Activated naive CD4-positive, alpha-beta T cell treated with anti-CD3 and anti-CD28 coated beads, Interleukin-2, amount 10 ng/mL, durations not matched to agents 7 days and 5 days (primary cell): Measurements from ENCODE around the gene ARHGAP22.

Source experiments
- CTCF ChIA-PET: fragments of 350-600 bp; sonication (Branson Sonifier 250); formaldehyde crosslinking; loops from one replicate; lab custom pipeline; 2021; ENCODE audit warnings: antibody characterized with exemption; lab: Charles Lee
- DNase-seq: peaks from one replicate; pipeline ENCODE4 v3.0.0-alpha.2; 2020
- H3K27ac Mint-ChIP-seq: one replicate; pipeline ENCODE4 v1.8.0; 2021; ENCODE audit warnings: mild to moderate bottlenecking, moderate library complexity, mixed read lengths
- H3K27me3 Mint-ChIP-seq: one replicate; pipeline ENCODE4 v1.8.0; 2021; ENCODE audit warnings: mild to moderate bottlenecking, mixed read lengths
- H3K36me3 Mint-ChIP-seq: one replicate; pipeline ENCODE4 v1.8.0; 2021; ENCODE audit warnings: mixed read lengths
- H3K4me1 Mint-ChIP-seq: one replicate; pipeline ENCODE4 v1.8.0; 2021; ENCODE audit warnings: mixed read lengths
- H3K4me3 Mint-ChIP-seq: one replicate; pipeline ENCODE4 v1.8.0; 2021; ENCODE audit warnings: mild to moderate bottlenecking, moderate library complexity, mixed read lengths
- H3K9me3 Mint-ChIP-seq: one replicate; pipeline ENCODE4 v1.8.0; 2021; ENCODE audit warnings: mixed read lengths

ARHGAP22 gene

DNA sequence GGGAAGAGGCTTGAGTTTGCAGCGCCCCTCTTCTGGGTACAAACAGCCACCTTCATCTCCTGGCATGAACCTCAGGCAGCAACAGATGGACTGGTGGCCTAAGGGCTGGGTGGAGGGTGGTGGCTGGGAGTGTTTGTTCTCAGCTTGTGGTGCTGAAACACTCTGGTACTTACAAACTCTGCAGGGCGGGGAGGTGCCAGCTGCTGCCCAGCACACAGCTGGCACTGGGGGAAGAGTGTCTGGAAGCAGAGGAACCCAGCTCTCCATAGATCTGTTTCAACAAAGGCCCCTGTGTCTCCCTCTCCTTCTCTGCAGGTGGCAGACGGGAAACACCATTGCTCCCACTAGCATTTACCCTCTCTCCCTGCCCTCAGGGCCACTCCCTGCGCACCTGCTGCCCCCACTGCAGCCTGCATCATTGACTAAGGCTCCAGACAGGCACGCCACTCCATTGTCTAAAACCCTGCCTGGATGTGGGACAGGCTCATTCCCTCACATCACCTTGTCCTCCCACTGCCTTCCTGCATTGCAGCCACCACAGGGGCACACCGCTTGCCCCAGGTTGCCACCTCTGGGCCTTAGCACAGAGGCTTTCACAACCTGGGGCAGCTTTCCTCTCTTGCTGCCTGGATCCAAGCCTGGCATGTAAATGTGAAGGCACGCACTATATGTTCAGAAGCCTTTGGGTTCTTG lies 6.5 kb downstream of the ARHGAP22 start:
- no peak overlapping the region for H3K27ac Mint-ChIP-seq
- peaks cover 21% of the 10 kb centered on the region for H3K27me3 Mint-ChIP-seq
- H3K4me1 Mint-ChIP-seq: no peaks in the 10 kb centered on the region
- no peak overlapping the region for H3K4me3 Mint-ChIP-seq
- CTCF ChIA-PET: interaction anchor here (1.7 kb wide), 1 partner anchor 58 kb away, joined by 3 read pairs; no protein-coding TSS in a partner anchor
- no peaks in the 10 kb centered on the region for H3K36me3 Mint-ChIP-seq
- no peaks in the 10 kb centered on the region for H3K9me3 Mint-ChIP-seq
- no peak for DNase-seq

DNA sequence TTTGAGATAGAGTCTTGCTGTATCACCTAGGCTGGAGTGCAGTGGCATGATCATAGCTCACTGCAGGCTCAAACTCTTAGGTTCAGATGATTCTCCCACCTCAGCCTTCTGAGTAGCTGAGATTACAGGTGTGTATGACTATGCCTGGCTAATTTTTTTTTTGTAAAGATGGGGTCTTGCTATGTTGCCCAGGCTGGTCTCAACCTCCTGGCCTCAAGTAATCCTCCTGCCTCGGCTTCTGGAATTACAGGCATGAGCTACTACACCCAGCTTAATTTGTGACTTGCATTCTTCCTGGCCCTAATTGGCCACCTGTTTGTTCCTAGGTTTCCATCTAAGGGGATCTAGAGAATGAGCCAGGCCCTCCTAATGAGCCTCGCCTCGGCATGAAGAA lies 9.3 kb downstream of the ARHGAP22 start:
- no peak for DNase-seq
- Mint-ChIP-seq H3K9me3 (no peaks in the 10 kb centered on the region), H3K4me3 (no peak overlapping the region), H3K4me1 (no peaks in the 10 kb centered on the region), H3K36me3 (no peaks in the 10 kb centered on the region), H3K27me3 (peaks cover 19% of the 10 kb centered on the region), H3K27ac (no peak overlapping the region)
- CTCF ChIA-PET: no interaction called here

DNA sequence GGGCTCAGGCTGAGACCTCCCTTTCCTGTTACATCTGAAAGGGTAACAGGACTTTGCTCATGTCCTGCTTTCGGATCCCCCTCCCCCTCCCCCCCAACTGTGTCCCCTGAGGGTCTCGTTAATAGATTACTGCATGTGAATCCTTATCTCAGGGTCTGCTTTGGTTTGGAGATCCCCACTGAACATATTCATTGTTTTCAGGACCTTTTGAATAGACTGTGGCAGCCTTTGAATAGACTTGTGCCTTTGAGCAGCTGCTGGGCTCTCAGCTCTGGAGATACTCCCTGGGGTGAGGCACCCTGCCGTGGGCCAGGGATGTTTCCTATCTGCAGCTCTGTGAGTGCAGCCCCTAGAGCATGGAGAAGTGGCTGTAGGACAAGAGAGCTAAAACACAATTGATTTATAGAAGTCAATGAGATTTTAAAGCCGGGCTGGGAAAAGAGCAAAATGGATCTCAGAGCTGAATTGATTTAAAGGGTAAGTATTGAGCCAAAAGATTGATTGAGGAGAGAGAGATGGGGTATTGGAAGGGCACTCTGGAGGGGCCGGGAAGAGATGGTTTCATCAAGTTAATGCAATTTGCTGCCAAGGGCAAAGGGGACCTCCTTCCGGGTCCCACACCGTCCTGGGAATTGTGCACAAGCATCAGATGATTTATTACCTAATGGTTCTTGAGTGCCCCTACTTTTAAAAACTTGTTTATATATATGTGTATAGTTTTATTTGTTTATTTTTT lies 9.9 kb downstream of the ARHGAP22 start:
- no peaks in the 10 kb centered on the region for H3K9me3 Mint-ChIP-seq
- no peaks in the 10 kb centered on the region for H3K36me3 Mint-ChIP-seq
- H3K27ac Mint-ChIP-seq: no peak overlapping the region
- H3K4me1 Mint-ChIP-seq: no peaks in the 10 kb centered on the region
- peaks cover 19% of the 10 kb centered on the region for H3K27me3 Mint-ChIP-seq
- CTCF ChIA-PET: no interaction called here
- no peak for DNase-seq
- H3K4me3 Mint-ChIP-seq: no peak overlapping the region

DNA sequence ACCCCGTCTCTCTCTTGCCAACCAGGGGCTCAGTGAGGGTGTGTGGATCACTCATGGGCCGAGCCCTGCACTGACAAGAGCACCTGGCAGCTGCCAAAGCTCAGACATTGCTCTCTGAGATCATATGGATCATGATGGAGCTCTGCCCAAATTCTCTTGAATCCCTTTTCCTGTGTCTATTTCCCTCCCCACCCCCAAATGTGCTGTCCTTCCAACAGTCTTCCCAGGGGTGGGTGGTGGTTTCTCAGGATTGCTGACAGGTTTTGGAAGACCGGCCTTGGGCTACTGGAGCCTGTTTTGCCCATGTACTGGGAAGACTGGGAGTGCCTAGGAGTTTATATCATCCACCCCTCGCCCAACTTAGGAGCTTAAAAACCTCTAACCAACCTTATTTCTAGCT lies 10.5 kb downstream of the ARHGAP22 start:
- peaks cover 19% of the 10 kb centered on the region for H3K27me3 Mint-ChIP-seq
- H3K4me3 Mint-ChIP-seq: no peak overlapping the region
- H3K4me1 Mint-ChIP-seq: no peaks in the 10 kb centered on the region
- CTCF ChIA-PET: interaction anchor here (0.8 kb wide), 1 partner anchor 61 kb away, joined by 3 read pairs; no protein-coding TSS in a partner anchor
- no peaks in the 10 kb centered on the region for H3K36me3 Mint-ChIP-seq
- DNase-seq: no peak
- H3K9me3 Mint-ChIP-seq: no peaks in the 10 kb centered on the region
- H3K27ac Mint-ChIP-seq: no peak overlapping the region

DNA sequence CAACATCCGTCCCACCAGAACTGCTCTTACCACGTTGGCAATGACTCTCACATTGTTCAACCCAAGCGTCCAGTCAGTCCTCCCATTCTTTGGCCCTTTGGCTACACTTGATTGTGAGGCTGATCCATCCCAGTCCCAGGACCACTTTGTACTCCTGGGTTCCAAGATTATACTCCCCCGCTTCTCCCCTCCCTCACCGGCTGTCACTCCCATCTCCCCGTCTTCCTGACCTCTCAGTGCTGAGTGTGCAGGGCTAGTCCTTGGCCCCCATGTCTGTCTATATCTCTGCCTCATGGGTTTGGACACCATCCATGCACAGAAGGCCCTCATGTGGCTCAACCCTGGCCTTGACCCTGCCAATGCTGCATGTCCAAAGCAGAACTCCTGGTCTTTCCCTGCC lies 12.5 kb downstream of the ARHGAP22 start:
- no peak for DNase-seq
- no peaks in the 10 kb centered on the region for H3K36me3 Mint-ChIP-seq
- no peaks in the 10 kb centered on the region for H3K9me3 Mint-ChIP-seq
- no peaks in the 10 kb centered on the region for H3K4me1 Mint-ChIP-seq
- peaks cover 10% of the 10 kb centered on the region for H3K27me3 Mint-ChIP-seq
- H3K4me3 Mint-ChIP-seq: no peak overlapping the region
- no peak overlapping the region for H3K27ac Mint-ChIP-seq
- CTCF ChIA-PET: no interaction called here

DNA sequence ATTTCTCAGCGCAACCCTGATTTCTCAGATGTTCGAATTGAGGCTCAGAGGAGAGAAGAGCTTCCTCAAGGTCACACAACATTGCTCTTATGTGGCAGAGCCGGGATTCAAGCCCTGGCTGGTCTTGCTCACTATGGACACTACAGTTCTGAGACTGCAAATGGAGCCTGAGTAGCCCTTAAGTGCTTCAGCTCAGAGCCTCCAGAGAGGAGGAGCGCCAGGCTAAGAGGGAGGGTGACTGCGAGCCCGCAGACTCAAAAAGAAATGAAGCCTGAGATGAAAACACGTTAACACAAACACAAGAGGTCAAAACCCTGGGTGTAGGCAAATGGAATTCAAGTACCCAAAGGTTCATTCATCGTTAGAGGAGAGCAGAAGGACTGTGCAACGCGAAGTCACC lies 13.9 kb downstream of the ARHGAP22 start:
- H3K9me3 Mint-ChIP-seq: no peaks in the 10 kb centered on the region
- H3K4me1 Mint-ChIP-seq: no peaks in the 10 kb centered on the region
- no peak for DNase-seq
- no peak overlapping the region for H3K27ac Mint-ChIP-seq
- CTCF ChIA-PET: interaction anchor here (1.5 kb wide), 1 partner anchor 65 kb away, joined by 6 read pairs; no protein-coding TSS in a partner anchor
- H3K36me3 Mint-ChIP-seq: no peaks in the 10 kb centered on the region
- no peak overlapping the region for H3K4me3 Mint-ChIP-seq
- peaks cover 10% of the 10 kb centered on the region for H3K27me3 Mint-ChIP-seq

DNA sequence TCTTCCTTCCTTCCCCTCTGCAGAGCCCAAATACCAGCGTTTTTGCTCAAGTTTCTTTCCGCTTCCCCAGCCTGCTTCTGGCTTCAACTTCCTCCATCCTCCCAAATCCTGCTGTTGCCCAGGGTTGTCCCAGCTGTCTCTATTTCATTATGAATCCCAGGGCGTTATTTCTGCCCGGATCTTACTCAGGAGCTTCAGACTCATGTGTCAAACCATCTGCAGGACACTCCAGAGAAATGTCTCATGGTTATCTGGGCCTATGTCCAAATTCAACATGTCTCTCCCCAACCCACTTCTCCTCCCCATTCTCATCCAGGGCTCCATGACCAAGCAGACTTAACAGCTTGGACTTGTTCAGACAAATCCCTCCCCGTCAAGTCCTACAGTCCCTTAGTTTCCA lies 15.6 kb downstream of the ARHGAP22 start:
- no peaks in the 10 kb centered on the region for H3K4me1 Mint-ChIP-seq
- DNase-seq: no peak
- H3K27me3 Mint-ChIP-seq: peaks cover 10% of the 10 kb centered on the region
- no peak overlapping the region for H3K27ac Mint-ChIP-seq
- no peak overlapping the region for H3K4me3 Mint-ChIP-seq
- no peaks in the 10 kb centered on the region for H3K36me3 Mint-ChIP-seq
- CTCF ChIA-PET: interaction anchor here (1.5 kb wide), 1 partner anchor 67 kb away, joined by 6 read pairs; no protein-coding TSS in a partner anchor
- no peaks in the 10 kb centered on the region for H3K9me3 Mint-ChIP-seq

DNA sequence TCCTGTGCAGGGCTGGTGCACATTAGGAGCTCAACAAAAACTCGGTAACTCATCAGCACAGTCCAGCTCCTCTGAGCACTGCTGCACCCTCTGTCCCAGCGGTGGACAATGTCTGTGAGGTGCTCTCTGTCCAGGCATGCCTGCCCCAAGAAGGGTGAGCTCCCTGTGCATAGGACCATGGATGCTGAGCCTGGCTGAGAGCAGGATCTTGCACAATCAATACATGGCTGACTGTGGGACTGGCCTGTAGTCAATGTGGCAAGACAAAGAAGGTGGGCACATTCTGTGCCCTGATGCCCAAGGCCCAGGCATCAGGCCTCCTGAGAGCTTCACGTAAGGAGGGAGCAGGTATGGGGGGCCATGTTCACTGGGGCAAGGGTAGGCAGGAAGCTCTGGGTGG lies 17.1 kb downstream of the ARHGAP22 start:
- no peak overlapping the region for H3K27ac Mint-ChIP-seq
- H3K36me3 Mint-ChIP-seq: no peaks in the 10 kb centered on the region

DNA sequence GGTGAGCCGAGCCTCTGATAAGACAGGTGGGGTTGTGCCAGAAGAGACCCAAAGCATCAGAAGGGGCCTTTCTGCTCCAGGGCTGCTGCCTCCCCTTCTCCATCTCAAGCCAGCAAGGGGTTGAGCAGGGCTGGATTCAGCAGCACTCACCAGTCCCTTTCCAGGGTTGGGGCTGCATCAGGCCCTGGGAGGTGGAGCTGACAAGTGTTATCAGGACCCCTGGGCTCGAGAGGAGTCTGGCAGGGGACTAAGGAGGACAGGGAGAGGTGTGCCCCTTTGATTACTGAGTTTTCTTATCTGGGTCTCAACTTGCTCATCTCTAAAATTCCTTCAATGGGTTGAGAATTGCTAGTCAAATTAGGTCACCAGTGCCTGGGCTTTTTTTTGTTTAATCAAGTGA lies 17.8 kb downstream of the ARHGAP22 start:
- peaks cover 1% of the 10 kb centered on the region for H3K27me3 Mint-ChIP-seq
- H3K9me3 Mint-ChIP-seq: no peaks in the 10 kb centered on the region
- no peak overlapping the region for H3K27ac Mint-ChIP-seq
- no peak overlapping the region for H3K4me3 Mint-ChIP-seq
- H3K36me3 Mint-ChIP-seq: no peaks in the 10 kb centered on the region
- CTCF ChIA-PET: no interaction called here
- DNase-seq: no peak
- no peaks in the 10 kb centered on the region for H3K4me1 Mint-ChIP-seq

More for the DNA sequence above, 17.1 kb downstream of the ARHGAP22 start:
- Mint-ChIP-seq H3K27me3 (peaks cover 8% of the 10 kb centered on the region), H3K4me1 (no peaks in the 10 kb centered on the region), H3K9me3 (no peaks in the 10 kb centered on the region), H3K4me3 (no peak overlapping the region)
- DNase-seq: no peak
- CTCF ChIA-PET: interaction anchor here (0.6 kb wide), 1 partner anchor 9 kb away, joined by 3 read pairs; no protein-coding TSS in a partner anchor

DNA sequence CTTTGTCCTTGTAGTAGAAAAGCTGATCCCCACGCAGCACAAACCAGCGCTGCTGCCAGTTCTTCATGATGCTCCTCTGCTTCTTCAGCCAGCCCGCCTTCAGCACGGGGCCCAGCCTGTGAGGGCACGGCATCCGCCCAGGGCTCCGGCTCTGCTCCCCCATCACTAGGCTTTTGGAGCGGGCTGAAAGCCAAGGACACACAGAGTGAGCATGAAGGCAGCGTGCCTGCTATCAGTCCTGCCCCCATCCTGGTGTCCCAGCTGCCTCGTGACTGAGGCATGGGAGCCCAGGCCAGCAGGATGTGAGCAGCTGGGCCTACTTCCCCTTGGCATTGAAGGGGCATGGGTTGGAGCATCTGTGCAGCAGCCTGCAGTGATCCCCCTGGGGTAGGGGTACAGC lies 21.9 kb downstream of the ARHGAP22 start:
- DNase-seq: no peak
- peaks cover 21% of the 10 kb centered on the region for H3K27me3 Mint-ChIP-seq
- no peak overlapping the region for H3K4me3 Mint-ChIP-seq
- H3K4me1 Mint-ChIP-seq: no peaks in the 10 kb centered on the region
- H3K9me3 Mint-ChIP-seq: no peaks in the 10 kb centered on the region
- H3K36me3 Mint-ChIP-seq: no peaks in the 10 kb centered on the region
- H3K27ac Mint-ChIP-seq: no peak overlapping the region
- CTCF ChIA-PET: no interaction called here

DNA sequence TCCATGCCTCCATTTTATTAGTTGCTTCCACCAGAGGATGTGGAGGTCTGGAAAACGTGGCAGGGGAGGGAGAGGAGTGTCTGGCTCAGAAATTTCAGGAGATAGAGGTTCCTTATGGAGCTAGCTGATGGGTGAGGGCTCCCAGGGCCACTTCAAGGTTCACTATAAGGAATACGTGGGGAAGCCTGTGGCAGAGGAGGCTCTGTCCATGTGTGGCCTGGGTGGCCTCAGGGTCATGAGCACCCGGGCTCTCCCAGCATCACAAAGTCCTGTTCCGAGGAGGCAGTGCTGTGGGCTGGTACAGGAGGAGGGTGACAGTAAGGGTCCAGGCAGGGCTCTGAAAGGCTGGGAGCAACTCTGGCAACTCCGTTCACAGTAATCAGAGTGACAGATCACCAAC lies 24.6 kb downstream of the ARHGAP22 start:
- no peaks in the 10 kb centered on the region for H3K4me1 Mint-ChIP-seq
- no peaks in the 10 kb centered on the region for H3K9me3 Mint-ChIP-seq
- no peaks in the 10 kb centered on the region for H3K36me3 Mint-ChIP-seq
- peaks cover 30% of the 10 kb centered on the region for H3K27me3 Mint-ChIP-seq
- no peak overlapping the region for H3K27ac Mint-ChIP-seq
- CTCF ChIA-PET: no interaction called here
- no peak overlapping the region for H3K4me3 Mint-ChIP-seq
- DNase-seq: no peak

DNA sequence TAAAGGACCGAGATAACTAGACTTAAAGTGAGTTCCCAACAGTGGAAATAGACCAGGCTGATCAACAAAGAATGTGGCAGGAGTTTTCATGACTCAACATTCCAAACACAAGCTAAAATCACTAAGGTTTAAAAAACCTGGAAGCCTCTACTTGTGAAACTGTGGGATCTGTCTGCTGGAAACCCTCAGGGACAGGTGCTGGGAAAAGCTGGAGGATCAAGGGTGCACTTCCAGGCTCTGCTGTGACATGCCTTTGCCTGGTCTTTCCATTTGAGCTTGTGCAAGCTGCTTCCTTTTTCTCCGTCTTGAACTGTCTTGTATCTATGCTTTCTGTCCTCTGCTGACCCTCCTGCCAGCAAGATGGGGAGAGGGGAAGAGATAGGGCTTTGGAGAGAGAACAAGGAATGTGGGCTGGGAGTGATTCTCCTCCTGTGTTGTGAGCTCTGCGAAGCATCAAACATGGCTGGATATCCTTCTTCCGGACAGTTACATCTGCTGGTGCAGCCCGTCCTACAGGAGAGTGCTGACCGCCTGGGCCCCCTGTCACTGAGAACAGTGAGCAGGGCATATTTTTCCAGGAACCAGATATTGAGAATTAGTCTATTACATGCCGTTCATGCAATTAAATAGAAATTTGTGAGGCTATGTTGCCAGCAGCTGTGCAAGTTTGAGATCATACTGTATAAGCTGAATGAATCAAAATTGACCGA lies 25.5 kb downstream of the ARHGAP22 start:
- Mint-ChIP-seq H3K36me3 (no peaks in the 10 kb centered on the region), H3K27me3 (peaks cover 33% of the 10 kb centered on the region), H3K4me3 (no peak overlapping the region), H3K4me1 (no peaks in the 10 kb centered on the region), H3K9me3 (no peaks in the 10 kb centered on the region), H3K27ac (no peak overlapping the region)
- CTCF ChIA-PET: no interaction called here
- no peak for DNase-seq

DNA sequence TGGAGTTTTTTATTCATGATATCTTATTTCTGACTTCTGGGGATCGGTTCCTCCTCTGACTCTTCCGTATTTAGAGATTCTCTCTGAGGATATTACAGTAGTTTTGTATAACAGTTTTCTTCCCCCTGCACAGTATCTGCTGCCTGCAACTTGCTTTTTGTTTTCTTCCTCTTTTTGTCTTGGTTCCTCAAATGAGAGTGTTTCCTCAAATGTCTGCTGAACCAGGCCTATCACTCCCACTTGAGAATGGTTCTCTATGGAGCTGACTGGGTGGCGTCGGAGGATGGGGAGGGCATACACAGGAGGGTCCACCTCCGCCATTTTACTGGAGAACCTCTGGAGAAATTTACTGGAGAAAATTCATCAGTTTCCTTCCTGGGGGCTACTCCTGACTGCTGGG lies 27.7 kb downstream of the ARHGAP22 start:
- Mint-ChIP-seq H3K36me3 (no peaks in the 10 kb centered on the region), H3K4me1 (no peaks in the 10 kb centered on the region), H3K27ac (no peak overlapping the region), H3K27me3 (peaks cover 35% of the 10 kb centered on the region), H3K4me3 (no peak overlapping the region), H3K9me3 (no peaks in the 10 kb centered on the region)
- DNase-seq: no peak
- CTCF ChIA-PET: no interaction called here

DNA sequence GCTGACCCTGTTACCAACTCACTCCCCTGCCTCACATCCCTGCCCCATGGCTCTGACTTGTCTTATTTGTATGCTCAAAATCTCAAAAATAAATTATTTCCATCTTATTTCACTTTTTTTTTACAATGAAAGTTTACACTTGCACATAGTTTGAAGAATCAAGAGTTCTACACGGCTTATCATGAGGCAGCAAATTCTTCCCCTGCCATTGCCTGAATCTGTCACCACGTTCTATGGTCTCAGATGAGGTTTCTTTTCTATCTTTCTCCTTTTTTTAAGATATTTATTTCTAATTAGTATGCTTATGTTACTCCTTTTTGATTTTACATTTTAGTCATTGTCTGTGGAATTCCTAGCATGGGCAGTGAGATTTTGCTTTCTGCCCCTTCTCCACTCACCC lies 28.4 kb downstream of the ARHGAP22 start:
- H3K27ac Mint-ChIP-seq: no peak overlapping the region

More for the DNA sequence above, 28.4 kb downstream of the ARHGAP22 start:
- no peaks in the 10 kb centered on the region for H3K4me1 Mint-ChIP-seq
- CTCF ChIA-PET: no interaction called here
- no peak overlapping the region for H3K4me3 Mint-ChIP-seq
- peaks cover 35% of the 10 kb centered on the region for H3K27me3 Mint-ChIP-seq
- H3K36me3 Mint-ChIP-seq: no peaks in the 10 kb centered on the region
- no peaks in the 10 kb centered on the region for H3K9me3 Mint-ChIP-seq
- no peak for DNase-seq
